HCT116 (cell line): ENCODE results near the gene COX11. TPM values are rescaled to one million over a fixed set of nuclear protein-coding genes. Genes with fewer than 3 reads are reported as not detected.

ENCODE experiments used
- ATAC-seq: fragments of 200-7000 bp; cut with Tn5 transposase; 2 replicates; pipeline ENCODE4 v1.9.1; 2020; ENCODE audit warnings: mild to moderate bottlenecking, moderate library complexity
- BruUV-seq: library from RNA; stranded (reverse); fragments of 400-500 nt; replicated peaks from 2 replicates; lab custom pipeline; 2021; lab: Mats Ljungman, UMichigan
- CTCF ChIA-PET: fragments of 300-600 bp; sonication (Branson Sonifier 250); formaldehyde crosslinking; loops from one replicate; lab custom pipeline; 2021; ENCODE audit warnings: antibody characterized with exemption; lab: Charles Lee
- POLR2A ChIA-PET: fragments of 300-600, 350-600 bp; sonication (Branson Sonifier 250); formaldehyde crosslinking; loops from one replicate; lab custom pipeline; 2021; ENCODE audit warnings: antibody characterized with exemption; lab: Charles Lee
- RAD21 ChIA-PET, 2 experiments: fragments of 300-600 bp; sonication (Branson Sonifier 250); formaldehyde crosslinking; loops; one replicate each; lab custom pipeline; 2023; ENCODE audit warnings: low total read pairs in 2 of 2; ENCODE audit not compliant: uncharacterized antibody in 2 of 2, unreplicated experiment in 2 of 2, low non-redundant PET in 1 of 2; lab: Charles Lee
- DNase-seq: peaks from one replicate; pipeline ENCODE4 v3.0.0-alpha.2; 2010; ENCODE audit warnings: low read depth, low spot score
- H2AFZ ChIP-seq: fragments of 200-600 bp; shearing (Covaris generic), sonication (generic); 2 replicates; pipeline ENCODE4 v1.6.1; 2017; ENCODE audit warnings: low read depth, mixed run types, mixed read lengths, antibody characterized with exemption, low read length; ENCODE audit not compliant: poor library complexity, severe bottlenecking
- H3K27ac ChIP-seq: 2 replicates; pipeline ENCODE4 v1.5.1; 2012; ENCODE audit warnings: low read depth, low read length
- H3K27me3 ChIP-seq: fragments of 200-600 bp; sonication (generic); 2 replicates; pipeline ENCODE4 v1.6.1; 2016; ENCODE audit warnings: mixed run types, low read length, mixed read lengths; ENCODE audit not compliant: insufficient read depth
- H3K36me3 ChIP-seq, 2 experiments: fragments of 200-500 bp in 1 of 2; fragments of 200-600 bp in 1 of 2; sonication (Bioruptor generic) in 1 of 2; sonication (generic) in 1 of 2; 2 replicates each; pipeline versions ENCODE4 v1.5.1 to v1.6.1; 2014 to 2016; ENCODE audit warnings: low read length in 2 of 2, inconsistent platforms in 1 of 2, mixed read lengths in 1 of 2, mixed run types in 1 of 2; ENCODE audit not compliant: insufficient read depth in 2 of 2, control insufficient read depth in 1 of 2
- H3K4me1 ChIP-seq, 2 experiments: fragments of 200-600 bp in 1 of 2; sonication (generic) in 1 of 2; 2 replicates each; pipeline versions ENCODE4 v1.5.1 to v1.6.1; 2012 to 2017; ENCODE audit warnings: low read length in 2 of 2, inconsistent platforms in 1 of 2, mild to moderate bottlenecking in 1 of 2, mixed read lengths in 1 of 2, mixed run types in 1 of 2, moderate library complexity in 1 of 2; ENCODE audit not compliant: insufficient read depth in 2 of 2, control insufficient read depth in 1 of 2
- H3K4me2 ChIP-seq: fragments of 200-600 bp; sonication (generic); 2 replicates; pipeline ENCODE4 v1.6.1; 2017; ENCODE audit warnings: mixed run types, low read length, mixed read lengths
- H3K4me3 ChIP-seq, 2 experiments: fragments of 200-600 bp in 1 of 2; sonication (generic) in 1 of 2; replicated peaks in 1 of 2; 2 replicates each; pipeline ENCODE4 v1.5.1; 2011 to 2016; ENCODE audit warnings: low read length in 2 of 2, control low read depth in 1 of 2, low read depth in 1 of 2, mild to moderate bottlenecking in 1 of 2, mixed read lengths in 1 of 2, mixed run types in 1 of 2
- H3K79me2 ChIP-seq: fragments of 200-600 bp; sonication (generic); 2 replicates; pipeline ENCODE4 v1.6.1; 2017; ENCODE audit warnings: mild to moderate bottlenecking, mixed run types, low read length, moderate library complexity, mixed read lengths; ENCODE audit not compliant: insufficient read depth
- H3K9ac ChIP-seq: fragments of 200-600 bp; sonication (generic); 2 replicates; pipeline ENCODE4 v1.6.1; 2016; ENCODE audit warnings: low read length, mixed read lengths
- H3K9me2 ChIP-seq: fragments of 200-600 bp; sonication (generic), shearing (Covaris generic); 2 replicates; pipeline ENCODE4 v1.6.1; 2017; ENCODE audit warnings: mixed run types, mild to moderate bottlenecking, moderate library complexity; ENCODE audit not compliant: insufficient read depth
- H3K9me3 ChIP-seq, 2 experiments: fragments of 200-500 bp in 1 of 2; fragments of 200-600 bp in 1 of 2; sonication (Bioruptor generic) in 1 of 2; sonication (generic) in 1 of 2; 2 replicates each; pipeline ENCODE4 v1.6.1; 2014 to 2017; ENCODE audit warnings: low read length in 2 of 2, mixed read lengths in 2 of 2, inconsistent platforms in 1 of 2, low read depth in 1 of 2, mild to moderate bottlenecking in 1 of 2, mixed run types in 1 of 2, moderate library complexity in 1 of 2; ENCODE audit not compliant: control insufficient read depth in 1 of 2, insufficient read depth in 1 of 2
- H4K20me1 ChIP-seq: fragments of 200-600 bp; sonication (generic), shearing (Covaris generic); 2 replicates; pipeline ENCODE4 v1.6.1; 2017; ENCODE audit warnings: mixed run types, mild to moderate bottlenecking, moderate library complexity; ENCODE audit not compliant: insufficient read depth
- ATF3 ChIP-seq: IDR thresholded peaks from 2 replicates; pipeline ENCODE4 v1.6.1; 2012
- CBX3 ChIP-seq: IDR thresholded peaks from 2 replicates; pipeline ENCODE4 v1.6.1; 2012; ENCODE audit warnings: low read depth
- CEBPB ChIP-seq: IDR thresholded peaks from 2 replicates; pipeline ENCODE4 v1.6.1; 2012; ENCODE audit warnings: low read depth
- CTCF ChIP-seq, 3 experiments: fragments of 200-600 bp in 1 of 3; sonication (generic) in 1 of 3; IDR thresholded peaks in 2 of 3; conservative IDR thresholded peaks in 1 of 3; 2 replicates each; pipeline ENCODE4 v1.5.1; 2012 to 2017; ENCODE audit warnings: low read depth in 2 of 3, low read length in 2 of 3, antibody characterized with exemption in 1 of 3, borderline replicate concordance in 1 of 3, control low read depth in 1 of 3, mild to moderate bottlenecking in 1 of 3, mixed read lengths in 1 of 3, mixed run types in 1 of 3, moderate library complexity in 1 of 3; ENCODE audit not compliant: insufficient read depth in 1 of 3
- EGR1 ChIP-seq: IDR thresholded peaks from 2 replicates; pipeline ENCODE4 v1.6.1; 2012; ENCODE audit warnings: low read depth
- ELF1 ChIP-seq: IDR thresholded peaks from 2 replicates; pipeline ENCODE4 v1.6.1; 2012; ENCODE audit warnings: low read depth, borderline replicate concordance
- EZH2 ChIP-seq: fragments of 200-600 bp; sonication (generic); IDR thresholded peaks from 2 replicates; pipeline ENCODE4 v1.6.1; 2017; ENCODE audit warnings: antibody characterized with exemption, mixed run types
- FOSL1 ChIP-seq: IDR thresholded peaks from 2 replicates; pipeline ENCODE4 v1.6.1; 2012; ENCODE audit warnings: low read depth
- JUND ChIP-seq: IDR thresholded peaks from 2 replicates; pipeline ENCODE4 v1.6.1; 2012
- MAX ChIP-seq: IDR thresholded peaks from 2 replicates; pipeline ENCODE4 v1.6.1; 2012
- POLR2A ChIP-seq: IDR thresholded peaks from 2 replicates; pipeline ENCODE4 v1.7.0; 2011; ENCODE audit warnings: borderline replicate concordance; ENCODE audit not compliant: insufficient read depth, insufficient read length; ENCODE audit errors: extremely low read depth
- POLR2AphosphoS5 ChIP-seq: IDR thresholded peaks from 2 replicates; pipeline ENCODE4 v1.6.1; 2011; ENCODE audit warnings: mild to moderate bottlenecking, low read depth, low read length, moderate library complexity
- RAD21 ChIP-seq: IDR thresholded peaks from 2 replicates; pipeline ENCODE4 v1.6.1; 2012; ENCODE audit warnings: low read depth, mild to moderate bottlenecking
- REST ChIP-seq: IDR thresholded peaks from 2 replicates; pipeline ENCODE4 v1.6.1; 2012; ENCODE audit warnings: low read depth
- SIN3A ChIP-seq: IDR thresholded peaks from 2 replicates; pipeline ENCODE4 v1.6.1; 2012; ENCODE audit warnings: low read depth
- TCF7L2 ChIP-seq: IDR thresholded peaks from 2 replicates; pipeline ENCODE4 v1.7.0; 2011; ENCODE audit warnings: borderline replicate concordance, inconsistent platforms; ENCODE audit not compliant: insufficient read depth, insufficient read length; ENCODE audit errors: extremely low read depth
- ZBTB33 ChIP-seq: IDR thresholded peaks from 2 replicates; pipeline ENCODE4 v1.6.1; 2011; ENCODE audit warnings: mild to moderate bottlenecking, low read length, moderate library complexity; ENCODE audit not compliant: insufficient replicate concordance; ENCODE audit errors: extremely low read depth
- ZNF274 ChIP-seq: fragments of 200-500 bp; sonication (Bioruptor generic); IDR thresholded peaks from 2 replicates; pipeline ENCODE4 v1.6.1; 2014; ENCODE audit warnings: mild to moderate bottlenecking, low read depth, low read length, inconsistent platforms
- intact Hi-C: fragments of 100-400 bp; cut with micrococcal nuclease; formaldehyde crosslinking; loops from 2 replicates; pipeline ENCODE4 v1.10.0; 2022
- total RNA-seq: library from RNA; stranded (reverse); gene quantifications from one replicate; pipeline ENCODE4 v1.2.1, GENCODE V29; 2021; ENCODE audit not compliant: unreplicated experiment

Gene COX11
- total RNA-seq, 1 experiment from 2014 or later = 62.9 TPM

GRCh38 chr17:54919425-54919824 is 49.0 kb downstream of the COX11 start:
- no peaks in the 10 kb centered on the region; the same call in 1 of the 2 replicates for H4K20me1 ChIP-seq
- no peak for ATAC-seq
- no peaks in the 10 kb centered on the region for H3K4me1 ChIP-seq
- peaks cover 14 to 16% of the 10 kb centered on the region in 2 experiments; a peak in 3 of 4 replicates for H3K9me3 ChIP-seq
- BruUV-seq = no TSS peak
- H3K27ac ChIP-seq = no peak overlapping the region
- peaks cover 51 to 55% of the 10 kb centered on the region in 2 experiments for H3K36me3 ChIP-seq
- H3K4me2 ChIP-seq = no peak overlapping the region
- H3K4me3 ChIP-seq = no peak overlapping the region
- POLR2A ChIA-PET = no interaction called here
- no peak overlapping the region for H3K9ac ChIP-seq
- RAD21 ChIA-PET = no interaction called here
- intact Hi-C loops = no loop called here
- DNase-seq = no peak
- CTCF ChIA-PET = no interaction called here
- no peaks in the 10 kb centered on the region for H3K9me2 ChIP-seq
- H3K79me2 ChIP-seq = no peaks in the 10 kb centered on the region; the same call in 1 of the 2 replicates
- no peaks in the 10 kb centered on the region for H3K27me3 ChIP-seq
- TF ChIP-seq EZH2 (no peak), POLR2A (no peak), CEBPB (no peak), CBX3 (no peak), EGR1 (no peak), CTCF (IDR thresholded peaks at IDR 0.05 in 2 of 3, conservative IDR thresholded peaks at IDR 0.05 in 1 of 3; ENCODE audit: borderline replicate concordance in 1 of 3, insufficient read depth in 1 of 3, low read depth in 2 of 3, low read length in 2 of 3) (no peak), MAX (no peak), JUND (no peak), REST (no peak), ZNF274 (no peak), POLR2AphosphoS5 (no peak), TCF7L2 (no peak), ATF3 (no peak), FOSL1 (no peak), RAD21 (no peak), ZBTB33 (no peak), SIN3A (no peak), ELF1 (no peak)
- TF ChIP-seq, all 23 proteins: peak for 0
- H2AFZ ChIP-seq = no peak overlapping the region
